ENCODE data around the gene SMAD4.
A peak's percentile ranks its signal among the peaks of the same experiment; 100 is the strongest.

SMAD4 gene

DNA sequence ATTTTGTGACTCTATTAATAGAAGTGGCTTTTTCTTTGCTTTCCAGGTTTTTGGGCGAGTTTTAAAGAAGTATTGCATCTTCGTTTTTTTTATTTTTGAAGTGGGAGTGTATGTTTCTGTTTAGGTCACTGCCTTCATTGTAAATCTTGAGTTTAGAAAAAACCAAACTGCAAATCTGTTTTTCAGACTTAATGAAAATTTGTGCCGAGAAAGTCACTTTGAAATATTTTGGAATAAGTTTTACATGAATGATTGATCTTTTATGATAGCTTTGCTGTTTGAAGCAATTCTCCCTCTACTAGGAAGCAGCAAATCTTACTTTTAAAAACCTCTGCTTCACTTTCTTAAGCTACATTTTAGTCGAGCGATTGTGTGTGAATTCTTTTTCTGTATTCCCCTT lies 2.2 kb downstream of the SMAD4 start:
- in situ Hi-C loops (cut with HindIII; ENCODE audit: low sequenced_read_pairs), result no loop called here
- H3K4me3 ChIP-seq (ENCODE audit: low read depth, low read length), result peak overlapping the region; percentile 17
- no peak for DNase-seq (ENCODE audit: low read depth, low spot score)
- no peak for TF ChIP-seq CTCF (IDR thresholded peaks at IDR 0.05; ENCODE audit: low read depth, low read length)

DNA sequence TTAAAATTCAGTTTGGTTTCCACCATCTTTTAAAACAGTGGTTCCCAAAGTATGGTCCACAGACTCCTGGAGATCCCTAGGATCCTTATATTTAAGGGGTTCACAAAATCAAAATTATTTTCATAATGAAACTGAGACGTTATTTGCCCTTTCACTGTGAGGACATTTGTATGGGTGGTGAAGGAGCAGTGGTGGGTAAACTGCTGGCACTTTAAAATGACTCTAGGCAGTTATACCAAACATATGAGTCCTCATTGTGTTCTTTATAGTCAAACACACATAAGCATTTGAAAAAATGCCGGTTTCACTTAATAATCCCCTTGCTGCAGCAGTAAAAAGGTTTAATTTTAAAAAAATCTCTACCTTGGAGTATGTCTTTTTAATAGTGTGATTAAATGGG lies 7.2 kb downstream of the SMAD4 start:
- TF ChIP-seq CTCF (IDR thresholded peaks at IDR 0.05; ENCODE audit: low read depth, low read length), result no peak
- DNase-seq (ENCODE audit: low read depth, low spot score), result no peak
- in situ Hi-C loops (cut with HindIII; ENCODE audit: low sequenced_read_pairs), result no loop called here
- H3K4me3 ChIP-seq (ENCODE audit: low read depth, low read length), result no peak overlapping the region

GRCh38 chr18:51038110-51038509 lies 8.1 kb downstream of the SMAD4 start:
- DNase-seq (ENCODE audit: low read depth, low spot score), result no peak
- H3K4me3 ChIP-seq (ENCODE audit: low read depth, low read length), result no peak overlapping the region
- no peak for TF ChIP-seq CTCF (IDR thresholded peaks at IDR 0.05; ENCODE audit: low read depth, low read length)
- in situ Hi-C loops (cut with HindIII; ENCODE audit: low sequenced_read_pairs), result no loop called here

DNA sequence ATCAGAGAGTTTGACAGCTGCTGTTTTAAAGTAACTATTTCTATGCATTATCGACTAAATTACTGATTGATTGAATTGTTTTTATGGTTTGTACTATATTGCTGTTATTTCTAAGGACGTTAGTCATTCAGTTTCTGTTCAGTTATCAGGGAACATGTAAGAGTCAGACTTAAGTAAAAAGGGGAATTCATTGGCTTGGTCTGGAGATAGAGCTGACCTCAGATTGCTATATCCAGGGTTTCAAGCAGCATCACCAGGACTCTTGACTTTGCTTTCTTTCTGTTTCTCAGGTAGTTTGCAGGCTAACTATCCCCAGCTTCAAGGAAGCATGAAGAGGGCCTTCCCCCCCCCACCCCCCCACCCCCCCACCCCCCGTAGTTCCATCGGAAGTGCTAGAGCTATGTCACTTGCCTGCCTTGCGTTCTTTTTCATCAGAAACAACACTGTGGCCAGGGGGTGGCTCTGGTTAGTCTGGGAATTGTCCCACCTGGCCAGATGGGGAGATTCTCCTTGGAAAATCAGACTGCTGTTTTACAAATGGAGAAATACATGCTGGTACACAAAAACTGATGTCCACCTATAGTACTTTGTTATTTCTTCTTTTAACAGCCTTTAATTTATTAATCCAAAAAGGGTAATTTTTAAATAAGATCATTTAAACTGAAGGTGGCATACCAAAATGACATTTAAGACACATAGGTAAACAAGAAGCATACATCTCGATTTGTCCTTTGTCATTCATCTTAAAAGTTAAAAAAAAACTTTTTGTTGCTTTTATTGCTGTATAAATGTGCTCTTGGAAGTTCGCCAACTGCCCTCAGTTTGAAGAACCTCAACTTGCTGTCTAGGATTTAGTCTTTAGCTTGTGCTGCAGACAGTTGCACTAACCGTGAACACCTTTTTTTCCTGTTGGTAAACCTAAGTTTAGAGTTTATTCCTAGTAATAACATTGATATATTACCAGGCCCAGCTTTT lies 9.4 kb downstream of the SMAD4 start:
- no peak for TF ChIP-seq CTCF (IDR thresholded peaks at IDR 0.05; ENCODE audit: low read depth, low read length)
- in situ Hi-C loops (cut with HindIII; ENCODE audit: low sequenced_read_pairs), result no loop called here
- peak; percentile 29 for DNase-seq (ENCODE audit: low read depth, low spot score)
- H3K4me3 ChIP-seq (ENCODE audit: low read depth, low read length), result no peak overlapping the region

GRCh38 chr18:51041677-51042352 lies 11.8 kb downstream of the SMAD4 start:
- H3K4me3 ChIP-seq (ENCODE audit: low read depth, low read length), result no peak overlapping the region
- DNase-seq (ENCODE audit: low read depth, low spot score), result no peak
- TF ChIP-seq CTCF (IDR thresholded peaks at IDR 0.05; ENCODE audit: low read depth, low read length), result no peak
- in situ Hi-C loops (cut with HindIII; ENCODE audit: low sequenced_read_pairs), result no loop called here

- no peak overlapping the region for H3K4me3 ChIP-seq (ENCODE audit: low read depth, low read length)
- no peak for TF ChIP-seq CTCF (IDR thresholded peaks at IDR 0.05; ENCODE audit: low read depth, low read length)
- DNase-seq (ENCODE audit: low read depth, low spot score), result no peak
- in situ Hi-C loops (cut with HindIII; ENCODE audit: low sequenced_read_pairs), result no loop called here
These were observed 15.0 kb downstream of the SMAD4 start for GRCh38 chr18:51044928-51045585.

All from astrocyte of the spinal cord (primary cell).